Left lobe of liver (tissue), 2 donors: Measurements from ENCODE around the gene RNF217. TPM values are rescaled to one million over a fixed set of nuclear protein-coding genes. Genes with fewer than 3 reads are reported as not detected.

Experiments
- ATAC-seq: fragments of 200-7000 bp; cut with Tn5 transposase; one replicate; pipeline ENCODE4 v1.9.1; 2020; ENCODE audit warnings: mild to moderate bottlenecking, moderate library complexity
- DNase-seq: peaks from one replicate; pipeline ENCODE4 v3.0.0-alpha.2; 2020; ENCODE audit warnings: low spot score
- total RNA-seq: library from RNA; stranded (reverse); gene quantifications from one replicate; pipeline ENCODE4 v1.2.1, GENCODE V29; 2021
- donor health status: DM: no; HTN: no; CAD: no; lungs with moderate emphysema.
- donor health status: DM: no; HTN: yes; CAD: no.

The RNF217 gene
- total RNA-seq, 1 donor from 2014 or later: 25.0 TPM

DNA sequence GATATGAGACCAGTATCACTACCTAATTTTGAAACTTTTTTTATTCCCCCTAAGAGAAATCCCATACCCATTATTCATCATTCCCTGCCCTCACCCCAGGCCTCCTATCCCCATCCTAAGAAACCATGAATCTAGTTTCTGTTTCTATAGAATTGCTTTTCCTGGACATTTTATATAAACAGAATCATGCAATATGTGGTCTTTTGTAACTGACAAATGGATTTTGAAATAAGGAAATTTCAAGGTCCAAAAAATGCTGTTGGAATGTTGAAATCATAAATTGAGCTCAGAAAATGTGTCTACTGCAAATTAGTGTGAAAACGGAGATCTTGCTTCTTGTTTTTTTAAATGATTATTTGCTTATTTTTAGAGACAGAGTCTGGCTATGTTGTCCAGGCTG, 25.1 kb downstream of the RNF217 start:
- ATAC-seq (no peak), DNase-seq (no peak)

GRCh38 chr6:124987999-124988591, 25.9 kb downstream of the RNF217 start:
- ATAC-seq (no peak), DNase-seq (no peak)

DNA sequence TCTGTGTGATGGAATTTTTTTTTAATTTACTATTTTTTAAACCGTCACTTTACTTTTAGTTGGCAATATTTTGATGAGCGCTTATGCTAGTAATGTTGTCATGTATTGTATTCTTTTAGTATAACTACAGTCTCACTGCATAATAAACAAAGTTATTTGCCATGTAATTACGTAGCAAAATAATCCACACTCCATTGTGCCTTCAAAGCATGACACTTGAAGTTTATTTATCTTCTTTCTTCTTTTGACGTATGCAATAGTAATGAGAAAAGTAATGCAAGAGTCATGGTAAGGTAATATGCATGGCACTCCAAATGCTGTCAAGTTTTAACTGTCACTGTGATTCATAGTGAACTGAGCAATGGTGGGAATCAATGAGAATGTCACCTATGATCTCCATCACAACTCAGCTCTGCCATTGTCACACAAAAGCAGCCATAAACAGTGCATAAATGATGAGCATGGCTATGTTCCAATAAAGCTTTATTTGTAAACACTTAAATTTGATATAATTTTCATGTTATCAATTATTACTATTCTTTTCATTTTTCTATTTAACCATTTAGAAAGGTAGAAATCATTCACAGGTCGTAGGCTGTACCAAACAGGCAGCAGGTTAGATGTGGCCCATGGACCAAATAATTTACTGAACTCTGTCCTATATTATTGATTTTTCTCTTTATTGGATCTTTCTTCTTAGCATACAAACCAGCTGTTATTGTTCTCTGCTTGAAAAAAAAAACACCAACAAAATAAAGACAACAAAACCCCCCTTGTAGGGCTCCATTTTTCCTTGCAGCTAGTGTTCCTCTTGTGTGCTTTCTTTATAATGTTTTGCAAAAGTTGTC, 27.1 kb downstream of the RNF217 start:
- ATAC-seq: peak; percentile 44
- DNase-seq: no peak

DNA sequence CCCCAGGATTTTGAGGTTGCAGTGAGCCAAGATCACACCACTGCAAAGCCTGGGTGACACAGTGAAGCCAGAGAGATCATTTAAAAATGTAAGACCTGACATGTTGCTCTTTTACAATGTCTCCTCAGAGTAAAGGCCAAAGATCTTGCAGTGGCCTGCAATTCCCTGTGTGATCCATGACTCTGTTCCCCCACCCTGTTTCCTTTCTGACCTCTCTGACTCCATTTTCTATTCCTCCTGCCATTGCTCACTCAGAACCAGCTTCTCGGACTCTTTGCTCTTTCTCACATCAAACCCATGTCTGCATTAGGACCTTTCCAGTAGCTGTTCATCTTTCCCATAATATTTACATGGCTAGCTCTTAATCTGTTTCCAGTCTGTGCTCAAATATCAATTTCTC, 28.8 kb downstream of the RNF217 start:
- DNase-seq (no peak), ATAC-seq (no peak)

DNA sequence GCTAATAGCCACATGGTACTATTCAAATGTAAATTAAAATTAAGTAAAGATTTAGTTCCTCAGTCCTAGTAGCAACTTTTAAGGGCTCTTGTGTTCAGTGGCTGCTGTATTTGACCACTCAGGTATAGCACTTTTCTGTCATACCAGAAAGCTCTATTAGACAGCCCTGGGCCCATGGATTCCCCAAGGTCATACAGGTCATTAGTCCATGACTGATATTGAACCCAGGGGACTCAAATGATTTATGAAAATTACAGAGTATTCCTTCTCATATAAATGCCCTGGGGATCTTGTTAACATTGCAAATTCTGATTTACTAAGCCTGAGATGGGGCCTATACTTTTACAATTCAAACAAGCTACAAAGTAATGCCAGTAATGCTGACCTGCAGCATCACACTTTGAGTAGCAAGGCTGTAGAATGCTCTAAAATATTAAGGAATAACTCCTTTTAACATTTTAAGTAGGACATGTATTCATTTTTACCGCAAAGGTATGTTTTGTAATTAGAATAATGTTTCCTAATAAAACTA, 29.6 kb downstream of the RNF217 start:
- ATAC-seq: no peak

GRCh38 chr6:124993327-124993726, 31.1 kb downstream of the RNF217 start:
- DNase-seq (no peak), ATAC-seq (peak; percentile 34)

More for the DNA sequence above, 29.6 kb downstream of the RNF217 start:
- DNase-seq: no peak

- ATAC-seq: no peak
- DNase-seq: no peak
Observed at GRCh38 chr6:124994648-124995047, 32.4 kb downstream of the RNF217 start.

- ATAC-seq: no peak
Observed at GRCh38 chr6:124995131-124995530, 32.9 kb downstream of the RNF217 start.

DNA sequence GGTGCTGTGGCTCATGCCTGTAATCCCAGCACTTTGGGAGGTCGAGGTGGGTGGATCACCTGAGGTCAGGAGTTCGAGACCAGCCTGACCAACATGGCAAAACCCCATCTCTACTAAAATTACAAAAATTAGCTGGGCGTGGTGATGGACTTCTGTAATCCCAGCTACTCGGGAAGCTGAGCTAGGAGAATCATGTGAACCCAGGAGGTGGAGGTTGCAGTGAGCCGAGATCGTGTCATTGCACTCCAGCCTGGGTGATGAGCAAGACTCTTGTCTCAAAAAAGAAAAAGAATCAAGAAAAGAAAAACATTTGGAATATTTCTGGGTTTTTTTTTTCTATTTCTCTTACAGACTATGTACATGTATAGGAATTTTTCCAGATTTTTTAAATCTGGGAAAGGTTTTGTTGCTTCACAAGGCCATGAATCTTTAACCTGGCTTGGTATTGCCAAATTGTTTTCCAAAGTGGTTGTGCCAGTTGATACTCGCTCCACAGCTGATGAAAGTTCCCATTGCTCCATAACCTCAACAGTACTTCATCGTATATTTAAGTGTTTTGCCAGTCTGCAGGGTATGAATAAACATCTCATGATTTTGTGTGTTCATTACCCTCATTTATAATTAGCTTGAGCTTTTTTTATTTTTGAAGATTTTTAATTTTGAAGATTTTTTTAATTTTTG, 33.5 kb downstream of the RNF217 start:
- ATAC-seq (peak; percentile 81), DNase-seq (peak; percentile 56)

More at GRCh38 chr6:124995131-124995530, 32.9 kb downstream of the RNF217 start:
- DNase-seq: no peak

GRCh38 chr6:124996411-124996810, 34.2 kb downstream of the RNF217 start:
- DNase-seq: no peak
- ATAC-seq: no peak

DNA sequence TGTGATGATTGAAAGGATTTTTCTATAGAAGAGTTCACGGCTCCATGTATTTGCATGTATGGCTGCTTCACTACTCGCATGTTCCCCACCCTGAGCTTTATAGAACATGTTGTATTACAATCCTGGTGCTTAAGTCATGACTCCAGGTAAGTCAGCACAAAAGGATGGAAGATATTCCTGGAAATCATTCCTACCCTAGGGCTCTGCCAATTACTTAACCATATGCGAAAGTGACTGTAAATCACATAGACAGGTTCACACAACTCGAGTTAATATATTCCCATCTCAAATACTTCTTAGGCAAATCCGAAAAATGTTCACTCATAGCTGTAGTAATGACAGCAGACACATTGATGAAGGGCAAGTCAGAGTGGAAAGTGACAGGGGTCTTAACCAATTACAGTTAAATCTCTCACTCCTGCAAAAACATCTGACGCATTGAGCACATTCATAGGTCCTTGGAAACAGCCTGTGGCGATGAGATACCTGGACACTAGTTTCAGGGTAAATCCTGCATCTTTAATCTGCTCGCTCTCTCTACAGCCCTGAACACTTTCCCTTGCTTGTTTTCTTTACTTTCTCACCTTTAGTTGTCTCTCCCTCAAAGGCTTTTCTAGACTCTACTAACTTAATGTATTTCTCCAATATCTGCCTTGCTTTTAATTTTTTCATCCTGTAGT, 35.1 kb downstream of the RNF217 start:
- ATAC-seq (no peak), DNase-seq (no peak)

DNA sequence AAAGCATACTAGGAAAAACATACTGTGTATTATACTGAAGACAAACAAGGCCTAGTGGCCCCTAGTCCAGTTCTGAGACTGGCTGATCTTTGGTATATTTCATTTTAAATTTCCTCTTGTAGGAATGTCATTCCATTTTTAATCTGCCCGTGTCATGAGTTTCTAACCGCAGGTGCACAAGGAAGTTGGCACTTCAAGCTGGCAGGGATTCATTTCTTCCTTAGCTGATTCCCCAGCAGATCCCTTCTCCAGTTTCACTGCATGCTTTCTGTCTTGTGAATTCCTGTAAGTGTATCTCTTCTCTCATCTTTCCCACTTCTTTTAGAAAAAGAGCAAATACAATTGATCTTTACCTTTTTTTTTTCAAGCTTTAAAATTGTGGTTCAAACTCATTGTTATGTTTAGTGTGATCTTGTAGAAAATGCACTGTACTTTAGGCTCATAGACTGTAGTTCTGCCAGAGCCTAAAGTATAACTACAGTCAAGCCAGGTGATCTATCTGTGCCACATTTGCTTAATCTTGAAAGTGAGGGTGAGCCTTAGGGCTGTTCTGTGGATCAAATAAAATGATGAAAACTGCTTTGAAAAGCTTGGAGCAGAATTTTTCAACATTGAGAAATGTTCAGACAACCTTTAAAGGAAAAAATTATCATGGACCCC, 37.0 kb downstream of the RNF217 start:
- no peak for DNase-seq
- ATAC-seq: peak; percentile 47

DNA sequence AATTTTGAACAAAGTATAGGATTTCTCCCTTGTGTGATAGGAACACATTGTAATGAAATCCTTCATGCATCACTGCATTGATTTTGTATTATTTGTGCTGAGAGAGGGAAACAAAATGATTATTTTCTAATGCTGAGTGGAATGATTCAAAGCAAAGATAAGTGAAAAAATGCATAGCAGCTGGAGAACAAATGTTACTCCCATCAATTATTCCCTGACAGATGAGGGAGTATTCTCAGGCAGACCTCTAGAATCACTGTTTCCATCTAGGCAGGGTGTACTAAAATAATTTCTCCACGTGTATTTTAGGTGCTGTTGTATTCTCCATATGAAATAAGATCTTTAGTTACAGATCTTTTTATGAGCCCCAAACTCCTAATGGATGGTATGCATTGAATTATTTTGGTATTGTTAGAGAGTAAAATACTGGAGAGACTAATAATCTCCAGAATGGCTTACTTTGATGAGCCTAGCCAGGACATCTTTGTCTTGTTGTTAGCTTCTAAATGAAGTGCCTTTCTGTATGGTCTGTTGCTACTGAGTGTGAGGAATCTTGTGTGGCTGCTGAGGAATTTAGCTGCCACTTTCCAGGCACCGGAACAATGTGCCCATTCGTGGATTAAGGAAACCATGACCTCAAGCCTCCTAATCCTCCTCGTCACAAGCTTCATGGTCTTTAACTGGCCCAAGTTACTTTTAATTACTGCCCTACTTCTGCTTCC, 39.6 kb downstream of the RNF217 start:
- ATAC-seq (no peak), DNase-seq (no peak)

DNA sequence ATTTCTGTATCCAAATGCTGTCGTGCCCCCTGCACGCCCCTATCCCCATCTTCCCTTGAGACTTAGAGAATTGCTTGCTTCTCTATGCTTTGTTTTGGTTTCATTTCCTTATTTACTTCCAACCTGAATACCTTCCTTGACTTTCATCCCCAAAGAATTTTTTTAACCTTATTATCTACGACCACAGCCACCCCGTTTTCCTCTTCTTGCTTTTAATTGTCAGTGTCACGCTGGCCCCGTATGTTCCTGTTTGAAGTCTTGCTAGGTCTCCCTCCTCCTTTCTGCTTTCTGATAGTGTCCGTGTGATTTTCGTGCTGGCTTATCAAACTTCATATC, 40.1 kb downstream of the RNF217 start:
- DNase-seq (no peak), ATAC-seq (no peak)

- DNase-seq: no peak
- ATAC-seq: no peak
Observed at GRCh38 chr6:125003070-125003469, 40.8 kb downstream of the RNF217 start.

DNA sequence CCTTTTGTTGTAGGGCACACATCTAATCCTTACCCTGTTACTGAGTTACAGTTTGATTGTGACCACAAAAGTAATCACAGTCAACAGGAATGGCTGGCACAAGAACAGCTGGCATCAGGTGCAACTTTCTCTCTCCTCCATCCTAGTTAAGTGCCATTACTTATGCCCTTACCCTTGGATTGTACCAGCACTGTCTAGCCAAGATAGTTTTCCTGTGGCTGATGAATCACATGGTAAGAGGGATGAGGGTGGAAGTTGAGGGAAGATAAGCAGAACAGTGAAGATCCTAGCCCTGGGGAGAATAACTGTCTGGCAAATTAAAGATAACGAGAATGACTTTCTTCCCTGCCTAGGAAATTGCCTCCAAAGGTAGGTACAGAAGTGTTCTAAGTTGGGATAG, 42.0 kb downstream of the RNF217 start:
- peak; percentile 36 for ATAC-seq
- DNase-seq: no peak

GRCh38 chr6:125004797-125005595, 42.8 kb downstream of the RNF217 start:
- DNase-seq (no peak), ATAC-seq (no peak)

DNA sequence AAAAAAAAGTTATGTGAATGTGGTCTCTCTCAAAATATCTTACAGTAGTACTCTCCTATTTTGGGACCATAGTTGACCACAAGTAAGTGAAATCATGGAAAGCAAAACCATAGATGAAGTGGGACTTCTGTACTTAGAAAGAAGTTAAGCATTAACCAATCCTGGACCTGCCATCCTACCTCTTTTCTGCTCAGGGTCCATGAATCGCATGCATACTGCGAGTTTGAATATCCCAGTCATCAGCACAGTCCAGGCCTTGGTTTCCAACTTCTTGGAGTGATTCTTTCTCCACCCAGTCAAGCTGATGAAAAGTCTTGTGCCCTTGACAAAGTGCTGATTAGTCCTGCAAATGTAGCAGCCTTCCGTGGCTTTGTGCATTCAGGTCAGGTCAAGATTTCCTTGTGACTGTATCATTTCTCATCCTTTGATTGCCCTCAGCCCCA, 46.0 kb downstream of the RNF217 start:
- no peak for ATAC-seq

DNA sequence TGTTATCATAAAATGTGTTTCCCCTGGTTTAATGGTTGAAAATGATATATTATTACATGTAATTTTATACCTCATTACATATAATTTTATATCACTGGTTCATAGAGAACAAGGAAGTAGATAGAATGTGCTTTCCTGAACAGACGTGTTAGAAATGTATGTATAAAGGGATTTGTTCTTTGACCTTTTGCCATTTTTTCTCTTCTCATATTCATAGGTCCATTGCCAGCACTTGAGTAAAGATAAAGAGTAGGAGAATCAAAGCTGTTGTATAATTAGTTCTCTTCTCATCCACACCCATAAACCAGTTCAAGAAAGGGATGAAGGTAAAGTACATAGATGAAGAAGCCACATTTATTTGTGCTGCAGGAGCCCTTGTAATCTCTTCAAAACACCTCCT, 46.7 kb downstream of the RNF217 start:
- ATAC-seq: no peak
- no peak for DNase-seq

More for the DNA sequence above, 46.0 kb downstream of the RNF217 start:
- no peak for DNase-seq
